Epithelial cell of proximal tubule (primary cell): ENCODE results near the gene MORC2. TPM values are rescaled to one million over a fixed set of nuclear protein-coding genes. Genes with fewer than 3 reads are reported as not detected.

Experiments
- DNase-seq: peaks from one replicate; pipeline ENCODE4 v3.0.0-alpha.2; 2011; ENCODE audit warnings: low read depth
- H3K4me3 ChIP-seq: 2 replicates; pipeline ENCODE4 v1.5.1; 2011; ENCODE audit warnings: low read depth, mild to moderate bottlenecking, low read length
- total RNA-seq: library from RNA; depleted of rRNA; stranded (reverse); fragments of >200 nt; gene quantifications from 2 replicates; pipeline ENCODE4 v1.2.3, GENCODE V29; 2015
- TF ChIP-seq, protein P1 (sequence below): conservative IDR thresholded peaks from 2 replicates; pipeline ENCODE4 v1.5.1; 2012; ENCODE audit warnings: low read depth, mild to moderate bottlenecking, low read length

MORC2 gene
- total RNA-seq, 1 donor from 2014 or later: 7.1 TPM

DNA sequence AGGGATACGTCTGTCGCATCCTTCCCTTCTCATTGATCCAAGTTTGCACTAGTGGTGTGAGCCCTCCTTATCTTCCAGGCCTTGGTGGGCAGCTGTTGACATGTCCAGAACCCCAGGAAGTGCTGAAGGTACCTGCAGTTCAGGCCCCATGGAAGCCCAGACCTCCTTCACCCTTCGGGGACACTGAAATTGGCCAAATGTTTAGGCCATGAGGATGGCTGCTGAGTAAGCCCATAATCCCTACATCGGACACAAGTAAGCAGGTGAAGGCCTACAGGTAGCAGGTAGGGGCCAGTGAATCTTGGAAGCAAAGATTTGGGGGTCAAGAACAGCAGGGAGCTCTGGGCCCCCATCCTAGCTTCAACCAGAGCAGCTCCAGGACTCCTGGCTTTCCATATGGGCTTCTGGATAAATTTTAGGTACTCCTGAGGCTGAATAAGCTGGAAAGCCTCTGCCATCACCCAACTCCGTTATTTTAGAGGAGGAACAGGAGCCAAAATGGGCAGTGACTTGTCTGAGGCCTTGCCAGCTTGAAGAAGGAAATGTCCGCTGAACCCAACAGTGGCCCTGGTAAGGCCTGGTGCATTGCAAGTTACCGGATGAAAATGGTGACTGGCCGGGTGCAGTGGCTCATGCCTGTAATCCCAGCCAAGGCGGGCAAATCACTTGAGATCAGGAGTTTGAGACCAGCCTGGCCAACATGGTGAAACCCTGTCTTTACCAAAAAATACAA is 45.2 kb downstream of the MORC2 start:
- no peak overlapping the region for H3K4me3 ChIP-seq
- no peak for DNase-seq
- TF ChIP-seq, protein P1, sequence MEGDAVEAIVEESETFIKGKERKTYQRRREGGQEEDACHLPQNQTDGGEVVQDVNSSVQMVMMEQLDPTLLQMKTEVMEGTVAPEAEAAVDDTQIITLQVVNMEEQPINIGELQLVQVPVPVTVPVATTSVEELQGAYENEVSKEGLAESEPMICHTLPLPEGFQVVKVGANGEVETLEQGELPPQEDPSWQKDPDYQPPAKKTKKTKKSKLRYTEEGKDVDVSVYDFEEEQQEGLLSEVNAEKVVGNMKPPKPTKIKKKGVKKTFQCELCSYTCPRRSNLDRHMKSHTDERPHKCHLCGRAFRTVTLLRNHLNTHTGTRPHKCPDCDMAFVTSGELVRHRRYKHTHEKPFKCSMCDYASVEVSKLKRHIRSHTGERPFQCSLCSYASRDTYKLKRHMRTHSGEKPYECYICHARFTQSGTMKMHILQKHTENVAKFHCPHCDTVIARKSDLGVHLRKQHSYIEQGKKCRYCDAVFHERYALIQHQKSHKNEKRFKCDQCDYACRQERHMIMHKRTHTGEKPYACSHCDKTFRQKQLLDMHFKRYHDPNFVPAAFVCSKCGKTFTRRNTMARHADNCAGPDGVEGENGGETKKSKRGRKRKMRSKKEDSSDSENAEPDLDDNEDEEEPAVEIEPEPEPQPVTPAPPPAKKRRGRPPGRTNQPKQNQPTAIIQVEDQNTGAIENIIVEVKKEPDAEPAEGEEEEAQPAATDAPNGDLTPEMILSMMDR: no peak

DNA sequence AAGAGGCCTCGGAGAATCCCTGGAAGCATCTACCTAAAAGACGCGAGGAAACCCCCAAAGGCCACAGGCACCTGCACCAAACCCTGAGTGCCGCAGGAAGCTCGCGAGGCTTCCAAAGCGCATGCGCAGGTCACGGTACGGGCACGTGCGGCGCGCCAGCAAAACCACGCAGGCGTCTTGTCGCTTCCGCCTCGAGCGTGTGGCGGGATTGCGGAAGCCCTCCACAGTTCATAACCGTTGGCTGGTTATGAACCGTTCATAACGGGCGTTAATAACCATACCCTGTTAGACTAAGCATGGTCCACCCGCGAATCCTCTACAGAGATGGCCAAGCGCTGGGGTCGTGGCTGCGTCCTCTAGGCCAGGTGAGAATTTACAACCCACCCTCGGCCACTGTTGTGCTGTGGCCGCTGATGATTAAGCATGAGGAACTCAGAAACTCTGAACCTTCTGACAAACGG is 46.4 kb downstream of the MORC2 start:
- no peak for DNase-seq
- peak overlapping the region; percentile 47 for H3K4me3 ChIP-seq
- TF ChIP-seq, protein P1: no peak

DNA sequence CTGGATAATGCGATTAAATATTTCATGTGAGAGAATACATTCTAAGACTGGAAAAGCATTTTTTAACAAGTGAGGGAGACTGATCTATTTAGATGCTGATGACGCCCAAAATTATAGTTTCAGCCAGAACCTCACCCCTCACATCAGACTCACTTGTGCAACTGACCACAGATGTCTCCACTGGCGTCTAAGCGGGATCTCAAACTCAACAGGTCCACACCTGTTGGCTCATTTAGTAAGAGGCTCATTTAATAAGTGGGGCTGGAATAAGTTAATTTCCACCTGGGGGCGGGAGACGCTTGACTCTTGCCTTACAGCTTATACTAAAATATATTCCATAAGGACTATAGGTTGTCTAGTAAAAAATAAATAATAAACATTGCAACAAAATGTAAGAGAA is 47.5 kb downstream of the MORC2 start:
- TF ChIP-seq, protein P1: no peak
- no peak for DNase-seq
- H3K4me3 ChIP-seq: peak overlapping the region; percentile 47

DNA sequence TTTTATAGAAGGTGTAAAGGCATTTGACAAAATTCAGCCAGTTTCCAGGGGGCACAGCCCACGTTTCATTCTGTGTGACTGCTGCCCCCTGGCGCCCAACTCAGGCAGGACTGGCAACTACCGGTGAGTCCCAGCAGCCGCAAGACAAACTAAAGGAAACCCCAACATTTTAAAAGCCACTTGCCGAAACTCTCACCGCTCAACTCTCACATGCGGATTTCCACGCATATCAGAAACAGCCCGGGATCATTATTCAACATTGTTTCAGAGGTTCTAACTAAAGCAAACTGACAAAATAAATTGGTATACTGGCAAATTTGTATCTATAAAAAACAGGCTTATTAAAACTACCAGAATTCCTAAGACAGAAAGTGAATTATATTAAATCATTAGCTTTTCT is 48.2 kb downstream of the MORC2 start:
- H3K4me3 ChIP-seq: no peak overlapping the region
- TF ChIP-seq, protein P1: peak; percentile 91
- no peak for DNase-seq

DNA sequence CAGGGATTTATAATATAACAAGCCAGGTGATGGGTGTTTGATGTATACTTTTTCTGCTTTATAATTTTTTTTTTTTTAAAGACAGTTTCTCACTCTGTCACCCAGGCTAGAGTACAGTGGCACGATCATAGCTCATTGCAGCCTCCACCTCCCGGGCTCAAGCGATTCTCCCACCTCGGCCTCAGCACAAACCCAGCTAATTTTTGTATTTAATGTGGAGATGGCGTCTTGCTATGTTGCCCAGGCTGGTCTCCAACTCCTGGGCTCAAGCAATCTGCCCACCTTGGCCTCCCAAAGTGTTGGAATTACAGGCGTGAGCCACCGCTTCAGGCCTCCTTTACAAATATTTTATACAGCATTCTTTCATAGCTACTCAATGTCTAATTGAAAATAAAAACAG is 48.6 kb downstream of the MORC2 start:
- DNase-seq: no peak
- TF ChIP-seq, protein P1: no peak
- no peak overlapping the region for H3K4me3 ChIP-seq

DNA sequence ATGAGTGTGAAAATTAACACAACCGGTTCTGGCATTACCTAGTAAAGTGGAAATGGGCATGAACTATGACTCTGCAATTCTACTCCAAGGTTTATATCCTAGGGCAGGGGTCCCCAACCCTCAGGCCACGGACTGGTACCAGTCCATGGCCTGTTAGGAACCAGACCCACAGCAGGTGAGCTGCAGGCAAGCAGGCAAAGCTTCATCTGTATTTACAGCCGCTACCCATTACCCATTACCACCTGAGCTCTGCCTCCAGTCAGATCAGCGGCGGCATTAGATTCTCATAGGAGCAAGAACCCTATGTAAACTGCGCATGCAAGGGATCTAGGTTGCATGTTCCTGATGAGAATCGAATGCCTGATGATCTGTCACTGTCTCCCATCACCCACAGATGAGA is 49.8 kb downstream of the MORC2 start:
- DNase-seq: no peak
- TF ChIP-seq, protein P1: no peak
- no peak overlapping the region for H3K4me3 ChIP-seq

DNA sequence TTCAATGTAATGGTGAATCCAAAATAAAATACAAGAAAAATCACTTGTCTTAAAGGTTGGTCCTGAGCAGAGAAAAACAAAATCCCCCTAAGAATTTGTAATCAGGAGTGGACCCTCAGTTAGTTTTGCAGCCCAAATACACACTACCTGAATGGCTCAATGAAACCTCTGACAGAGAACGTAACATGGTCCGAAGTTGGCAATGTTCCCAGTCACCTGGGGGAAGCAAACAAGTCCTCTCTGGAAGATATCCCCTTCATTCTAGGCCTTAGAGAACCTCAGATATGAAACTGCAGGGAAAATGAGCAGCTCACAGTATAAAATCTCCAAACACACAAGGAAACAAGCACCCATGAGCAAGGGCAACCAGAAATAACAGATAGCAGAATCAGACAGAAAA is 58.2 kb downstream of the MORC2 start:
- TF ChIP-seq, protein P1: no peak
- DNase-seq: no peak
- no peak overlapping the region for H3K4me3 ChIP-seq
